Measurements from ENCODE around the gene GPRC5B.

The GPRC5B gene

DNA sequence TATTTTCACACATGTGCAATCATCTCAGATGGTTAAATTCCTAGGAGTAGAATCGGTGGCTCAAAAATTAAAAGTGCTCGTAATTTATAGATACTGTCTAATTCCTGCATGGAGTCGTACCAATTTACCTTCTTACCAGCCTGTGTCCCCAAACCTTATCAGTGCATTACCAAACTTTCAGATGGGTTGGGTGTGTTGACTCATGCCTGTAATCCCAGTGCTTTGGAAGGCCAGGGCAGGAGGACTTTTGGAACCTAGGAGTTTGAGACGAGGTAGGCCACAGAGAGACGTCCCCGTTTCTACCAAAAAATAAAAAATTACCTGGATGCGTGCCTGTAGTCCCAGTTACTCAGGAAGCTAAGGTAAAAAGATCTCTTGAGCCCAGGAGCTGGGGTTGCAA is 34.5 kb upstream of the GPRC5B start:
- TF ChIP-seq, protein P1, sequence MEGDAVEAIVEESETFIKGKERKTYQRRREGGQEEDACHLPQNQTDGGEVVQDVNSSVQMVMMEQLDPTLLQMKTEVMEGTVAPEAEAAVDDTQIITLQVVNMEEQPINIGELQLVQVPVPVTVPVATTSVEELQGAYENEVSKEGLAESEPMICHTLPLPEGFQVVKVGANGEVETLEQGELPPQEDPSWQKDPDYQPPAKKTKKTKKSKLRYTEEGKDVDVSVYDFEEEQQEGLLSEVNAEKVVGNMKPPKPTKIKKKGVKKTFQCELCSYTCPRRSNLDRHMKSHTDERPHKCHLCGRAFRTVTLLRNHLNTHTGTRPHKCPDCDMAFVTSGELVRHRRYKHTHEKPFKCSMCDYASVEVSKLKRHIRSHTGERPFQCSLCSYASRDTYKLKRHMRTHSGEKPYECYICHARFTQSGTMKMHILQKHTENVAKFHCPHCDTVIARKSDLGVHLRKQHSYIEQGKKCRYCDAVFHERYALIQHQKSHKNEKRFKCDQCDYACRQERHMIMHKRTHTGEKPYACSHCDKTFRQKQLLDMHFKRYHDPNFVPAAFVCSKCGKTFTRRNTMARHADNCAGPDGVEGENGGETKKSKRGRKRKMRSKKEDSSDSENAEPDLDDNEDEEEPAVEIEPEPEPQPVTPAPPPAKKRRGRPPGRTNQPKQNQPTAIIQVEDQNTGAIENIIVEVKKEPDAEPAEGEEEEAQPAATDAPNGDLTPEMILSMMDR (conservative IDR thresholded peaks at IDR 0.05): no peak
- TF ChIP-seq ZFX (IDR thresholded peaks at IDR 0.05): no peak
- no peak overlapping the region for H3K27ac ChIP-seq

DNA sequence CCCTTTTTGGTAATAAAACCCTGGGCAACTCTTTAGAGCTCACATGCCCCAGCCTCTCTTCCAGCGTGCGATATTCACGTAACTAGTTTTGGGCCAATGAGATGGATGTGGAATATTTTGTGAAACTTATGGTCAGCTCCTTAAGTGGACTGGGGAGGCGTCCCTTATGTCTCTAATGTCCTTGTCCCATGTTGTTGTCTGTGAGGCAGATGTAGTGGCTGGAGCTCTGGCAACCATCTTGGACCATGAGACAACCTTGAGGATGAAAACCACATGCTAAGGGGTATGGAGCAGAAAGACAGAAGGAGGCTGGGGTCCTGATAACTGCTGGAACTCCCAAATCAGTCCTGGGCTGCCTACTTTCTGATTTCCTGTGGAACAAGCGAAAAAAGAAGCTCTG is 31.4 kb upstream of the GPRC5B start:
- no peak overlapping the region for H3K27ac ChIP-seq
- no peak for TF ChIP-seq ZFX (IDR thresholded peaks at IDR 0.05)
- TF ChIP-seq, protein P1 (conservative IDR thresholded peaks at IDR 0.05): no peak

DNA sequence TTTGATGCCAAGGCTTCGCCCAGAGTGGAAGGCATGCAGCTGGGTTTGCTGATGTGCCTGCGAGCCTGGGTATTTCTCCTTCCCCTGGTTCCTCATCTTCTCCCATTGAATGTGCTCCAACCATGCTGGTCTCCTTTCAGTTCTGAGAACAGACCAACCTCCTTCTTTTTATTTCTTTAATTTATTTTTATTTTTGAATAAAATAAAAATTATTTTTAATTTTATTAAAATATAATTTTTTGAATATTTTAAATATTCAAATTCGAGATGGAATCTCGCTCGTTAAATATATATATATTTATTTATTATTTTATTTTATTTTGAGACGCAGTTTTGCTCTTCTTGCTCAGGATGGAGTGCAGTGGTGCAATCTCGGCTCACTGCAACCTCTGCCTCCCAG is 30.2 kb upstream of the GPRC5B start:
- H3K27ac ChIP-seq: no peak overlapping the region
- TF ChIP-seq, protein P1 (conservative IDR thresholded peaks at IDR 0.05): no peak
- no peak for TF ChIP-seq ZFX (IDR thresholded peaks at IDR 0.05)

DNA sequence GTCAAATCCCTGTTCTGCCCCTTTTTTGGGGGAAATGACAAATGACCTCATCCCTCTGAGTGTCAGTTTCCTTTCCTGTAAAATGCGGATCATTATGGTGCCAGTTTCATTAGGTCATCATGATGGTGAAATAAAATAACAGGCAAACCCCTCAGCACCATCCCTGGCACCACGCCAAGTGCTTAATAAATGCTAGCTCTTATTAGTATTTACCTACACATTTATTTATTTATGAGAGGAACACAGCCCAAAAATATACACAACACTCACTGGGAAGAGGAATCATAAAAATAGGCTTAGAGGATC is 28.6 kb upstream of the GPRC5B start:
- no peak overlapping the region for H3K27ac ChIP-seq
- TF ChIP-seq, protein P1 (conservative IDR thresholded peaks at IDR 0.05): no peak
- no peak for TF ChIP-seq ZFX (IDR thresholded peaks at IDR 0.05)

DNA sequence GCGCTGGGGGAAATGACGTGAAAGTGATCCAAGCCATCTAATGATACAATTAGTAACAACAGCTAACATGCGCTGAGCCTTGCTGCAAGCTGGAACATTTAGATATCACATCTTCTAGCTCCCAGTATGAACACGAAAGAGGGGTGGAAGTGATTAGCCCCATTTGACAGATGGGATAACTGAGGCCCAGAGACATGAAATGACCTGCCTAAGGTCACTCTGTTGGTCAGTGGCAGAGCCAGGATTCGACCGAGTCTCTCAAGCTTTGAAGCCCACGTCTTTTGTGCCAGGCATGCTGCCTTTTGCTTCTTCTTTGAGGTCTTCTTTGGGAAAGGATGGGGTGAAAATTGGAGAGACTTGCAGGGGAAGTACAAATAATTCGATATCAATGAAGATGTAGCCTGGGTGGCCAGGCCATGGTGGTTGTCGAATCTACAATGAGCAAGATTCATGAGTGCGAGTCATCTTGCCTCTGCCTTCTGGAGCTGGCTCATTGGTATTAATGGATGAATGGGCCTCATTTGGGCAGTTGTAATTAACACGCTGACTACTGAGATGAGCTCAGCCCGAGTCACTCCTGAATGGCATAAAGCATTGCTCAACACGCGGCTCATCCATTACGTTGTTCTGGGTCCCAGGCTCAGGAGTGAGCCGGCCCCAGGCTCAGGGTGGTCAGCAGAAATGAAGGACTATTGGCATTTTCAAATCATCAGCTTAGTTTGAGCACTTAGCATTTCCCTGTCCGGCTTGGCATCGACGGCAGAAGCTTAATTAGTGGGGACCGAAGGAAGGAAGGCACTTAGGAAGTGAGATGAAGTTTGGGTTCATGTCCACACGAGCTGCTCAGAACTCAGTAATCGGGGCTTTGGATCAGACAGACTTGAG is 28.0 kb upstream of the GPRC5B start:
- TF ChIP-seq, protein P1 (conservative IDR thresholded peaks at IDR 0.05): no peak
- TF ChIP-seq ZFX (IDR thresholded peaks at IDR 0.05): no peak
- no peak overlapping the region for H3K27ac ChIP-seq

DNA sequence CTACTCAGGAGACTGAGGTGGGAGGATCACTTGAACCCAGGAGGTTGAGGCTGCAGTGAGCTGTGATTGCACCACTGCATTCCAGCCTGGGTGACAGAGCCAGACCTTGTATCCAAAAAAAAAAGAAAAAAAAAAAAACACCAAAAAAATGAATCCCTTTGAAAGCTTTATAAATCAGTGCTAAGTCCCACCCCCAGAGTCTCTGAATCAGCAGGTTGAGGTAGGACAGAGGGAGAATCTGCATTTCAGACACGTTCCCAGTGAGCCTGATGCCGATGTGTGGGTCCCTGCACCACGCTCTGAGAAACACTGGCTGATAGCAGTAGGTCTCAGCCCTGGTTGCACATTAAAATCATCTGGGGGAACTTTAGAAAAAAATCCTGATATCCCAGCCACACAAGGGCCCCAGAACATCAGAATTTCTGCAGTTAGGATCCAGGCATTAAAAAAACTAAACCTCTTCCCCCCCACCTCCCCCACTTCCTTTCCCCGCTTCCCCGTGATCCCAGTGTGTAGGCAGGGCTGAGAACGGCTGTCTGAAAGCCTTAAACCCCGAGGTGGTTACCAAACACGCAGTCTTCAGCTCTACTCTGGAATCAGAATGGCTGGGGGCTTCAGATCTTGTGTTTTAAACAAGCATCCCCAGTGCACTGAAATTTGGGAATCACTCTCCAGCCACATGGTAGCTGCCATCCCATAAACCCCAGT is 27.3 kb upstream of the GPRC5B start:
- TF ChIP-seq ZFX (IDR thresholded peaks at IDR 0.05): no peak
- TF ChIP-seq, protein P1 (conservative IDR thresholded peaks at IDR 0.05): no peak
- H3K27ac ChIP-seq: no peak overlapping the region

DNA sequence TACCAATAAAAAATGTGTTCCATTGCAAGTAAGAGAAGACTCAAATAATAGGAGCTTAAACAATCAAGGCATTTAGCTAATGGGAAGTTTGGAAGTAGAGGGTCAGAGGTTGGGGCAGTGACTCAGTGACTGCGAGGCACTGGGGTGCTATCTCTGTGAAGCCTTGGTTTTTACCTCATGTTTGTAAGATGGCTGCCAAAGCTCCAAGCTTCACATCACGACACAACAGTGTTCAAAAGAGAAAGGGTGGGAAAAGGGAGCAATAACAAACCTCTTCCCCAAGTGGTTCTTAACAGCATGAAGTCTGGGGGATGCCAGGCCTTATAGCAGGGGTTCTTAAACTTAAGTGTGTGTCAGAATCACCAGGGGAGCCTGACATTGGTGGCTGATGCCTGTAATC is 26.6 kb upstream of the GPRC5B start:
- no peak overlapping the region for H3K27ac ChIP-seq
- TF ChIP-seq ZFX (IDR thresholded peaks at IDR 0.05): no peak
- TF ChIP-seq, protein P1 (conservative IDR thresholded peaks at IDR 0.05): no peak
